ENCODE data around the gene TBX10.
"Not testable (repeated sequence)": the region's sequence is repeated elsewhere in the genome, so short reads cannot be mapped to it uniquely, and the experiment has no call there.

The TBX10 gene

GRCh38 chr11:67664213-67664585, 24.6 kb upstream of the TBX10 start:
- no peak overlapping the region for H3K27ac ChIP-seq (ENCODE audit: low read length)
- H3K36me3 ChIP-seq (ENCODE audit: control insufficient read depth, insufficient read depth, low read length) = no peaks in the 10 kb centered on the region; the same call in 1 of the 2 replicates
- DNase-seq (ENCODE audit: low read depth, low spot score) = no peak
- WGBS (ENCODE audit: insufficient coverage, insufficient read length) = no CpG with 5 or more reads among the region's 16 CpGs
- H3K9me3 ChIP-seq (ENCODE audit: control insufficient read depth, insufficient read depth, low read length) = no peaks in the 10 kb centered on the region
- no peaks in the 10 kb centered on the region for H3K4me1 ChIP-seq (ENCODE audit: control insufficient read depth, insufficient read depth, low read length)
- H3K4me3 ChIP-seq (ENCODE audit: low read length) = no peak overlapping the region
- H3K27me3 ChIP-seq (ENCODE audit: control insufficient read depth, insufficient read depth, low read length) = no peaks in the 10 kb centered on the region

- Histone ChIP-seq H3K27me3 (ENCODE audit: control insufficient read depth, insufficient read depth, low read length) (no peaks in the 10 kb centered on the region), H3K36me3 (ENCODE audit: control insufficient read depth, insufficient read depth, low read length) (no peaks in the 10 kb centered on the region; the same call in 1 of the 2 replicates), H3K4me1 (ENCODE audit: control insufficient read depth, insufficient read depth, low read length) (no peaks in the 10 kb centered on the region), H3K9me3 (ENCODE audit: control insufficient read depth, insufficient read depth, low read length) (no peaks in the 10 kb centered on the region), H3K4me3 (ENCODE audit: low read length) (no peak overlapping the region), H3K27ac (ENCODE audit: low read length) (no peak overlapping the region)
- no peak for DNase-seq (ENCODE audit: low read depth, low spot score)
- no CpG with 5 or more reads among the region's 22 CpGs for WGBS (ENCODE audit: insufficient coverage, insufficient read length)
Observed at GRCh38 chr11:67663532-67664212, 24.1 kb upstream of the TBX10 start.

GRCh38 chr11:67662835-67663531, 23.4 kb upstream of the TBX10 start:
- H3K27me3 ChIP-seq (ENCODE audit: control insufficient read depth, insufficient read depth, low read length) = no peaks in the 10 kb centered on the region
- no peaks in the 10 kb centered on the region; the same call in 1 of the 2 replicates for H3K36me3 ChIP-seq (ENCODE audit: control insufficient read depth, insufficient read depth, low read length)
- no peaks in the 10 kb centered on the region for H3K4me1 ChIP-seq (ENCODE audit: control insufficient read depth, insufficient read depth, low read length)
- no peak overlapping the region for H3K27ac ChIP-seq (ENCODE audit: low read length)
- H3K9me3 ChIP-seq (ENCODE audit: control insufficient read depth, insufficient read depth, low read length) = no peaks in the 10 kb centered on the region
- DNase-seq (ENCODE audit: low read depth, low spot score) = no peak
- no peak overlapping the region for H3K4me3 ChIP-seq (ENCODE audit: low read length)
- no CpG with 5 or more reads among the region's 19 CpGs for WGBS (ENCODE audit: insufficient coverage, insufficient read length)

GRCh38 chr11:67662142-67662834, 22.7 kb upstream of the TBX10 start:
- no peaks in the 10 kb centered on the region for H3K4me1 ChIP-seq (ENCODE audit: control insufficient read depth, insufficient read depth, low read length)
- no peak for DNase-seq (ENCODE audit: low read depth, low spot score)
- H3K27me3 ChIP-seq (ENCODE audit: control insufficient read depth, insufficient read depth, low read length) = no peaks in the 10 kb centered on the region
- WGBS (ENCODE audit: insufficient coverage, insufficient read length) = no CpG with 5 or more reads among the region's 12 CpGs
- no peak overlapping the region for H3K27ac ChIP-seq (ENCODE audit: low read length)
- no peak overlapping the region for H3K4me3 ChIP-seq (ENCODE audit: low read length)
- no peaks in the 10 kb centered on the region; the same call in 1 of the 2 replicates for H3K9me3 ChIP-seq (ENCODE audit: control insufficient read depth, insufficient read depth, low read length)
- no peaks in the 10 kb centered on the region; the same call in 1 of the 2 replicates for H3K36me3 ChIP-seq (ENCODE audit: control insufficient read depth, insufficient read depth, low read length)

GRCh38 chr11:67660752-67661151, 21.2 kb upstream of the TBX10 start:
- H3K4me3 ChIP-seq (ENCODE audit: low read length) = not testable (repeated sequence)
- WGBS (ENCODE audit: insufficient coverage, insufficient read length) = no CpG with 5 or more reads among the region's 5 CpGs

GRCh38 chr11:67659651-67660165, 20.1 kb upstream of the TBX10 start:
- H3K4me3 ChIP-seq (ENCODE audit: low read length); DNase-seq (ENCODE audit: low read depth, low spot score); H3K36me3 ChIP-seq (ENCODE audit: control insufficient read depth, insufficient read depth, low read length); H3K27ac ChIP-seq (ENCODE audit: low read length); H3K4me1 ChIP-seq (ENCODE audit: control insufficient read depth, insufficient read depth, low read length); H3K9me3 ChIP-seq (ENCODE audit: control insufficient read depth, insufficient read depth, low read length); H3K27me3 ChIP-seq (ENCODE audit: control insufficient read depth, insufficient read depth, low read length): not testable (repeated sequence)
- WGBS (ENCODE audit: insufficient coverage, insufficient read length) = no CpG with 5 or more reads among the region's 5 CpGs

More at GRCh38 chr11:67660752-67661151, 21.2 kb upstream of the TBX10 start:
- DNase-seq (ENCODE audit: low read depth, low spot score); H3K27me3 ChIP-seq (ENCODE audit: control insufficient read depth, insufficient read depth, low read length); H3K36me3 ChIP-seq (ENCODE audit: control insufficient read depth, insufficient read depth, low read length); H3K27ac ChIP-seq (ENCODE audit: low read length); H3K9me3 ChIP-seq (ENCODE audit: control insufficient read depth, insufficient read depth, low read length); H3K4me1 ChIP-seq (ENCODE audit: control insufficient read depth, insufficient read depth, low read length): not testable (repeated sequence)

- Histone ChIP-seq H3K4me3 (ENCODE audit: low read length) (no peak overlapping the region), H3K27me3 (ENCODE audit: control insufficient read depth, insufficient read depth, low read length) (no peaks in the 10 kb centered on the region), H3K27ac (ENCODE audit: low read length) (no peak overlapping the region), H3K36me3 (ENCODE audit: control insufficient read depth, insufficient read depth, low read length) (no peaks in the 10 kb centered on the region), H3K4me1 (ENCODE audit: control insufficient read depth, insufficient read depth, low read length) (no peaks in the 10 kb centered on the region), H3K9me3 (ENCODE audit: control insufficient read depth, insufficient read depth, low read length) (no peaks in the 10 kb centered on the region; the same call in 1 of the 2 replicates)
- DNase-seq (ENCODE audit: low read depth, low spot score) = no peak
- WGBS (ENCODE audit: insufficient coverage, insufficient read length) = no CpG with 5 or more reads among the region's 3 CpGs
Observed at GRCh38 chr11:67657300-67657699, 17.7 kb upstream of the TBX10 start.

GRCh38 chr11:67656278-67656922, 16.8 kb upstream of the TBX10 start:
- no peaks in the 10 kb centered on the region for H3K4me1 ChIP-seq (ENCODE audit: control insufficient read depth, insufficient read depth, low read length)
- no peak for DNase-seq (ENCODE audit: low read depth, low spot score)
- H3K27me3 ChIP-seq (ENCODE audit: control insufficient read depth, insufficient read depth, low read length) = no peaks in the 10 kb centered on the region
- H3K27ac ChIP-seq (ENCODE audit: low read length) = no peak overlapping the region
- H3K36me3 ChIP-seq (ENCODE audit: control insufficient read depth, insufficient read depth, low read length) = no peaks in the 10 kb centered on the region
- H3K4me3 ChIP-seq (ENCODE audit: low read length) = no peak overlapping the region
- no CpG with 5 or more reads among the region's 4 CpGs for WGBS (ENCODE audit: insufficient coverage, insufficient read length)
- H3K9me3 ChIP-seq (ENCODE audit: control insufficient read depth, insufficient read depth, low read length) = no peaks in the 10 kb centered on the region; the same call in 1 of the 2 replicates

GRCh38 chr11:67654225-67654624, 14.7 kb upstream of the TBX10 start:
- no peaks in the 10 kb centered on the region; the same call in 1 of the 2 replicates for H3K9me3 ChIP-seq (ENCODE audit: control insufficient read depth, insufficient read depth, low read length)
- DNase-seq (ENCODE audit: low read depth, low spot score) = no peak
- no CpG with 5 or more reads among the region's 9 CpGs for WGBS (ENCODE audit: insufficient coverage, insufficient read length)
- H3K27me3 ChIP-seq (ENCODE audit: control insufficient read depth, insufficient read depth, low read length) = no peaks in the 10 kb centered on the region
- no peaks in the 10 kb centered on the region for H3K36me3 ChIP-seq (ENCODE audit: control insufficient read depth, insufficient read depth, low read length)
- H3K4me3 ChIP-seq (ENCODE audit: low read length) = no peak overlapping the region
- no peak overlapping the region for H3K27ac ChIP-seq (ENCODE audit: low read length)
- no peaks in the 10 kb centered on the region for H3K4me1 ChIP-seq (ENCODE audit: control insufficient read depth, insufficient read depth, low read length)

All from iPS DF 6.9 (cell line).